NCI-H187 treated with DMSO at 0.1 percent for 48 hours (cell line): ENCODE measurements around the gene SHISAL2B.
"Not testable (repeated sequence)": the region's sequence is repeated elsewhere in the genome, so short reads cannot be mapped to it uniquely, and the experiment has no call there.

Experiments
- DNase-seq: peaks from one replicate; lab custom pipeline; 2025; lab: John Stamatoyannopoulos, UW

SHISAL2B gene

GRCh38 chr5:64690417-64691151 lies at the start of gene SHISAL2B:
TSS of gene SHISAL2B (plus strand) at chr5:64690503. CDS start at chr5:64690624, 121 bp downstream.
- no peak for DNase-seq

GRCh38 chr5:64644831-64645230 lies 45.5 kb upstream of the SHISAL2B start:
- no peak for DNase-seq

GRCh38 chr5:64646169-64646568 lies 44.1 kb upstream of the SHISAL2B start:
- DNase-seq = no peak

- DNase-seq = no peak
These were observed 40.8 kb upstream of the SHISAL2B start for GRCh38 chr5:64649512-64649911.

- DNase-seq = no peak
These were observed 36.3 kb upstream of the SHISAL2B start for GRCh38 chr5:64653766-64654560.

GRCh38 chr5:64654561-64654938 lies 35.8 kb upstream of the SHISAL2B start:
- DNase-seq = no peak

- no peak for DNase-seq
These were observed 34.7 kb upstream of the SHISAL2B start for GRCh38 chr5:64655596-64655995.

- no peak for DNase-seq
These were observed 31.0 kb upstream of the SHISAL2B start for GRCh38 chr5:64659289-64659688.

GRCh38 chr5:64663181-64663580 lies 27.1 kb upstream of the SHISAL2B start:
- not testable (repeated sequence) for DNase-seq

- no peak for DNase-seq
These were observed 25.1 kb upstream of the SHISAL2B start for GRCh38 chr5:64665243-64665642.

GRCh38 chr5:64666078-64666477 lies 24.2 kb upstream of the SHISAL2B start:
- no peak for DNase-seq

GRCh38 chr5:64667068-64667467 lies 23.2 kb upstream of the SHISAL2B start:
- no peak for DNase-seq

- DNase-seq = no peak
These were observed 20.0 kb upstream of the SHISAL2B start for GRCh38 chr5:64670277-64670676.

GRCh38 chr5:64671678-64672077 lies 18.6 kb upstream of the SHISAL2B start:
- DNase-seq = no peak

- DNase-seq = no peak
These were observed 11.9 kb upstream of the SHISAL2B start for GRCh38 chr5:64678374-64678773.

GRCh38 chr5:64680289-64680688 lies 10.0 kb upstream of the SHISAL2B start:
- no peak for DNase-seq

- DNase-seq = no peak
These were observed 7.7 kb upstream of the SHISAL2B start for GRCh38 chr5:64682608-64683007.

- no peak for DNase-seq
These were observed 4.4 kb upstream of the SHISAL2B start for GRCh38 chr5:64685866-64686265.

- no peak for DNase-seq
These were observed 1.9 kb upstream of the SHISAL2B start for GRCh38 chr5:64688391-64688790.

GRCh38 chr5:64688965-64689364 lies 1.3 kb upstream of the SHISAL2B start:
- no peak for DNase-seq

GRCh38 chr5:64690104-64690416 lies 243 bp upstream of the SHISAL2B start:
- DNase-seq = no peak

GRCh38 chr5:64691291-64691690 lies 988 bp downstream of the SHISAL2B start:
- DNase-seq = no peak

- no peak for DNase-seq
These were observed 3.3 kb downstream of the SHISAL2B start for GRCh38 chr5:64693636-64694035.

- DNase-seq = not testable (repeated sequence)
These were observed 6.1 kb downstream of the SHISAL2B start for GRCh38 chr5:64696414-64696813.
